HG02763 (cell line): ENCODE measurements around the gene KCNK6.

Experiments used
- ATAC-seq: cut with Tn5 transposase; IDR thresholded peaks from one replicate; pipeline ENCODE4 v1.9.1; 2021; ENCODE audit warnings: mild to moderate bottlenecking, moderate library complexity; ENCODE audit not compliant: unreplicated experiment

Gene KCNK6

GRCh38 chr19:38294090-38294489 is 25.6 kb upstream of the KCNK6 start:
- ATAC-seq = no peak

GRCh38 chr19:38298821-38299680 is 20.6 kb upstream of the KCNK6 start:
- no peak for ATAC-seq

GRCh38 chr19:38303517-38304351 is 15.9 kb upstream of the KCNK6 start, which contains the start of gene C19orf33:
Gene C19orf33 (plus strand): TSS chr19:38304251. CDS start chr19:38304262, 11 bp downstream.
- ATAC-seq = no peak

- no peak for ATAC-seq
These were observed 15.2 kb upstream of the KCNK6 start for GRCh38 chr19:38304352-38304865.

- no peak for ATAC-seq
These were observed 14.7 kb upstream of the KCNK6 start for GRCh38 chr19:38304866-38305429.

- no peak for ATAC-seq
These were observed 13.4 kb upstream of the KCNK6 start for GRCh38 chr19:38306236-38306635.

GRCh38 chr19:38307076-38307475 is 12.6 kb upstream of the KCNK6 start:
- ATAC-seq = no peak

GRCh38 chr19:38307597-38307996 is 12.0 kb upstream of the KCNK6 start:
- ATAC-seq = no peak

- ATAC-seq = no peak
These were observed 11.5 kb upstream of the KCNK6 start for GRCh38 chr19:38308006-38308766.

- no peak for ATAC-seq
These were observed 10.6 kb upstream of the KCNK6 start for GRCh38 chr19:38308926-38309614.

- ATAC-seq = no peak
These were observed 9.9 kb upstream of the KCNK6 start for GRCh38 chr19:38309615-38310278.

- ATAC-seq = no peak
These were observed 9.4 kb upstream of the KCNK6 start for GRCh38 chr19:38310279-38310670.

GRCh38 chr19:38310986-38311385 is 8.7 kb upstream of the KCNK6 start:
- ATAC-seq = no peak

GRCh38 chr19:38315657-38316476 is 3.8 kb upstream of the KCNK6 start, which contains the start of gene YIF1B:
Gene YIF1B (minus strand): TSS chr19:38315947. CDS start chr19:38315917, 30 bp downstream.
- ATAC-seq = peak; percentile 85

GRCh38 chr19:38316477-38317067 is 3.1 kb upstream of the KCNK6 start:
- no peak for ATAC-seq

GRCh38 chr19:38317104-38317612 is 2.5 kb upstream of the KCNK6 start:
- no peak for ATAC-seq

- no peak for ATAC-seq
These were observed 985 bp upstream of the KCNK6 start for GRCh38 chr19:38318660-38319059.

GRCh38 chr19:38320969-38321339 is 1.3 kb downstream of the KCNK6 start:
- no peak for ATAC-seq
